Naive thymus-derived CD4-positive, alpha-beta T cell (primary cell): ENCODE data around the gene GUK1. TPM values are rescaled to one million over a fixed set of nuclear protein-coding genes. Genes with fewer than 3 reads are reported as not detected.

Experiments used
- ATAC-seq: fragments of 150-1000 bp; cut with Tn5 transposase; 2 replicates; pipeline ENCODE4 v1.10.0; 2021; ENCODE audit warnings: mild to moderate bottlenecking, moderate library complexity
- CTCF ChIA-PET: fragments of 350-600 bp; sonication (Branson Sonifier 250); formaldehyde crosslinking; loops from one replicate; lab custom pipeline; 2021; ENCODE audit warnings: antibody characterized with exemption; lab: Charles Lee
- POLR2A ChIA-PET: fragments of 350-600 bp; sonication (Branson Sonifier 250); formaldehyde crosslinking; loops from one replicate; lab custom pipeline; 2021; ENCODE audit warnings: antibody characterized with exemption, inconsistent platforms; lab: Charles Lee
- DNase-seq, 9 donors: peaks; one replicate each; pipeline versions ENCODE4 v3.0.0 to v3.0.0-alpha.2; 2020 to 2022; ENCODE audit warnings: mixed read lengths in 1 of 9
- H3K27ac ChIP-seq: one replicate; pipeline ENCODE4 v1.7.0; 2013; ENCODE audit warnings: mild to moderate bottlenecking, low read depth, low read length, moderate library complexity
- H3K27me3 ChIP-seq, 2 donors: one replicate each; pipeline ENCODE4 v1.7.0; 2013; ENCODE audit warnings: low read length in 2 of 2, mild to moderate bottlenecking in 2 of 2, moderate library complexity in 2 of 2; ENCODE audit not compliant: control insufficient read depth in 2 of 2, insufficient read depth in 2 of 2
- H3K36me3 ChIP-seq, 3 experiments: 1 replicate in 2 of 3; 2 replicates in 1 of 3; pipeline ENCODE4 v1.7.0; 2013; ENCODE audit warnings: low read length in 3 of 3, mild to moderate bottlenecking in 3 of 3, moderate library complexity in 1 of 3; ENCODE audit not compliant: insufficient read depth in 3 of 3, control insufficient read depth in 2 of 3
- H3K4me1 ChIP-seq, 2 donors: one replicate each; pipeline ENCODE4 v1.7.0; 2013; ENCODE audit warnings: low read length in 2 of 2, mild to moderate bottlenecking in 2 of 2, moderate library complexity in 1 of 2; ENCODE audit not compliant: control insufficient read depth in 2 of 2, insufficient read depth in 2 of 2
- H3K4me3 ChIP-seq: 2 replicates; pipeline ENCODE4 v1.7.0; 2013; ENCODE audit warnings: mild to moderate bottlenecking, low read length
- H3K9me3 ChIP-seq, 3 experiments: 1 replicate in 2 of 3; 2 replicates in 1 of 3; pipeline ENCODE4 v1.7.0; 2013; ENCODE audit warnings: low read length in 3 of 3; ENCODE audit not compliant: control insufficient read depth in 2 of 3
- H3K27ac Mint-ChIP-seq, 9 donors: one replicate each; pipeline ENCODE4 v1.8.0; 2020 to 2022; ENCODE audit warnings: mixed read lengths in 9 of 9, mild to moderate bottlenecking in 8 of 9, moderate library complexity in 5 of 9, inconsistent platforms in 2 of 9
- H3K27me3 Mint-ChIP-seq, 5 donors: one replicate each; pipeline ENCODE4 v1.8.0; 2021 to 2022; ENCODE audit warnings: mixed read lengths in 5 of 5, mild to moderate bottlenecking in 1 of 5
- H3K36me3 Mint-ChIP-seq, 5 donors: one replicate each; pipeline ENCODE4 v1.8.0; 2020 to 2022; ENCODE audit warnings: mixed read lengths in 5 of 5, mild to moderate bottlenecking in 3 of 5, inconsistent platforms in 1 of 5
- H3K4me1 Mint-ChIP-seq, 7 donors: one replicate each; pipeline ENCODE4 v1.8.0; 2020 to 2022; ENCODE audit warnings: mixed read lengths in 7 of 7, mild to moderate bottlenecking in 3 of 7, inconsistent platforms in 1 of 7
- H3K4me3 Mint-ChIP-seq, 10 donors: one replicate each; pipeline ENCODE4 v1.8.0; 2020 to 2022; ENCODE audit warnings: mild to moderate bottlenecking in 10 of 10, mixed read lengths in 10 of 10, moderate library complexity in 6 of 10, inconsistent platforms in 2 of 10
- H3K9me3 Mint-ChIP-seq, 11 donors: one replicate each; pipeline ENCODE4 v1.8.0; 2020 to 2022; ENCODE audit warnings: mixed read lengths in 11 of 11, mild to moderate bottlenecking in 4 of 11, inconsistent platforms in 1 of 11, moderate library complexity in 1 of 11
- intact Hi-C, 2 donors: fragments of 100-400 bp; cut with micrococcal nuclease; formaldehyde crosslinking; loops; one replicate each; pipeline ENCODE4 v1.15.1; 2023
- polyA plus RNA-seq, 2 donors: library from polyadenylated mRNA; unstranded; fragments of 300-500 nt; fragmentation: Illumina TruSeq; gene quantifications; one replicate each; pipeline ENCODE4 v1.2.3, GENCODE V29; 2021
- total RNA-seq, 6 experiments: library from RNA in 5 of 6; stranded (reverse) in 5 of 6; gene quantifications; 1 replicate in 5 of 6; 2 replicates in 1 of 6; pipeline ENCODE4 v1.2.3 and lab custom pipeline; 2021 to 2026

Gene GUK1
- total and polyA plus RNA-seq, 7 experiments from 2014 or later: 145 to 315 (median 279) TPM

DNA sequence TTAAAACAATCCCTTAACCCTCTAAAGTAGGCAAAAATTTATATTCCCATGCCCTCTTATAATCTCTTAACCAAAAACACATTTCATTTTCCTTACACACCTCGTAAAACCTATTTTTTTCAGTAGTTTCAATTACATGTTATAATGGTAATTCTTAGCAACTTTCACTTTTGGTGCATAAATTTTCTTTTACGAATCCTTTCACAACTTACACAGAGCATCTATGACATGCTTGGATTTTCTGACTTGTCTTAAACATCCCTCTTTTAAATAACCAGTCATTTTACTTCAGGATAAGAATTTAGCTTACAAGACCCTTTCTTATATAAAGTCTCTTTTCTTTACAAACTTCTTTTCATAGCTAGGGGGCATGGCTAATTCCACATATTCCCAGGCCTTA, 22.0 kb upstream of the GUK1 start:
- peaks cover 0 to 7% (median 0%) of the 10 kb centered on the region in 7 donors for H3K4me1 Mint-ChIP-seq
- no peak for DNase-seq
- H3K4me3 ChIP-seq: no peak overlapping the region
- H3K36me3 Mint-ChIP-seq: peaks cover 0 to 6% (median 0%) of the 10 kb centered on the region in 5 donors
- no peak overlapping the region for H3K27ac Mint-ChIP-seq
- H3K36me3 ChIP-seq: no peaks in the 10 kb centered on the region
- H3K27me3 Mint-ChIP-seq: peaks cover 0 to 6% (median 0%) of the 10 kb centered on the region in 5 donors
- no peak overlapping the region for H3K4me3 Mint-ChIP-seq
- H3K27me3 ChIP-seq: no peaks in the 10 kb centered on the region
- ATAC-seq: no peak
- intact Hi-C loops: no loop called here
- peaks cover 0 to 6% (median 0%) of the 10 kb centered on the region in 11 donors for H3K9me3 Mint-ChIP-seq
- H3K9me3 ChIP-seq: no peaks in the 10 kb centered on the region
- CTCF ChIA-PET: no interaction called here
- no peak overlapping the region for H3K27ac ChIP-seq
- POLR2A ChIA-PET: interaction anchor here (1.3 kb wide), 1 partner anchor 8 kb away, joined by 3 read pairs; no protein-coding TSS in a partner anchor
- H3K4me1 ChIP-seq: no peaks in the 10 kb centered on the region

DNA sequence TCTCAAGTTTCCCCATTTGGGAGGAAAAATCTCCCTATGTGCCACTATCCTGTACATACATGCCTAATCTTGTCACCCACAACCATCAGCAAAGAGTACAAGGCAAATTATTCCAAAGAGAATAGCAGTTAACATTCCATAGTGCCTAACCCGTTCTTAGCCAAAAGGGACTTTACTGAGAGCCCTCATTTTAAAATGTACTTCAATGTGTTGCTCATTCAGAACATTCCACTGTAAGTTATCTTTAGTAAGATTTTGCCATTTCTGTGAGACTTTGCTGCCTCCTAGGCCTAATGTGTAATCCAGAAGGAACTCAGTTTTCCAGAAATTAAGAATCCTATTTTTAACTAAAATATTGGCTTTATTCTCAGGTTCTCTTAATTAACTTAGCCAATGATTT, 19.7 kb upstream of the GUK1 start:
- Mint-ChIP-seq H3K4me1 (peaks cover 0 to 8% (median 0%) of the 10 kb centered on the region in 7 donors), H3K27me3 (peaks cover 0 to 12% (median 0%) of the 10 kb centered on the region in 5 donors), H3K27ac (no peak overlapping the region), H3K36me3 (peaks cover 0 to 6% (median 0%) of the 10 kb centered on the region in 5 donors), H3K9me3 (peaks cover 0 to 6% (median 0%) of the 10 kb centered on the region in 11 donors), H3K4me3 (no peak overlapping the region)
- Histone ChIP-seq H3K4me3 (no peak overlapping the region), H3K4me1 (no peaks in the 10 kb centered on the region), H3K9me3 (no peaks in the 10 kb centered on the region), H3K36me3 (no peaks in the 10 kb centered on the region), H3K27ac (no peak overlapping the region), H3K27me3 (no peaks in the 10 kb centered on the region)
- POLR2A ChIA-PET: no interaction called here
- CTCF ChIA-PET: no interaction called here
- intact Hi-C loops: no loop called here
- DNase-seq (no peak), ATAC-seq (no peak)

GRCh38 chr1:228120857-228121489, 19.1 kb upstream of the GUK1 start:
- ChIA-PET CTCF (interaction anchor here (0.6 kb wide), 1 partner anchor 66 kb away, joined by 3 read pairs; no protein-coding TSS in a partner anchor), POLR2A (interaction anchor here (0.6 kb wide), 1 partner anchor 358 kb away, joined by 3 read pairs; no protein-coding TSS in a partner anchor)
- ATAC-seq: peak; percentile 48
- intact Hi-C loops: no loop called here
- peak in 1 of 9 donors; percentile 14 for DNase-seq
- peaks cover 0 to 9% (median 0%) of the 10 kb centered on the region in 7 donors for H3K4me1 Mint-ChIP-seq
- H3K27ac Mint-ChIP-seq: peak overlapping the region in 1 of 9 donors; percentile 16
- peaks cover 0 to 6% (median 0%) of the 10 kb centered on the region in 5 donors for H3K36me3 Mint-ChIP-seq
- Histone ChIP-seq H3K4me1 (no peaks in the 10 kb centered on the region), H3K36me3 (no peaks in the 10 kb centered on the region), H3K9me3 (no peaks in the 10 kb centered on the region), H3K4me3 (no peak overlapping the region), H3K27me3 (no peaks in the 10 kb centered on the region), H3K27ac (no peak overlapping the region)
- peaks cover 0 to 12% (median 0%) of the 10 kb centered on the region in 5 donors for H3K27me3 Mint-ChIP-seq
- peaks cover 0 to 6% (median 0%) of the 10 kb centered on the region in 11 donors for H3K9me3 Mint-ChIP-seq
- H3K4me3 Mint-ChIP-seq: peak overlapping the region in 2 of 10 donors; percentile 23 to 46

DNA sequence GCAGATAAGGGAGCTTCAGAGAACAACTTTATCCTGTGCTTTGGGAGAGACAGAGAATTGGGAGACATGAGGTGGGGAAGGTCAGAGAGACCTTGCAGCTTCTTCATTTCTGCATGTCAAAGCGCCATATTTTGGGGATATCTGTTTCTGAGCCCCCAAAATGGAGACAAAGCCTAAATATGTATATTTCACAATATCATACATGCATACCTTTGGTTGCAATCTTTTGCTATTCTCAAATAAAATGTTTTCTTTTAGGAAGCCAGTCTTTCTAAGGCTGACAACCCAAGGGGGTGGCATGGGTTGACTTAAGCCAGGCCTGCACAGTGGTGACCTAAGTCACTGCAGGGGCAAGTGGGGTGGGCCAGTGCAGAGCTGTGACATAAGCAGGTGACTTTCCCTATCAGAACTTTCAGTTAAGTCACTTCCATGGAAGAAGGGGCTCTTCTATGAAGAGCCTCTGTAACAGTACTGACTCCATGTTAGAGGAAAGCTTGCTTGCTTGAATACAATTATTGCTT, 17.1 kb upstream of the GUK1 start:
- no peaks in the 10 kb centered on the region for H3K4me1 ChIP-seq
- peaks cover 0 to 9% (median 0%) of the 10 kb centered on the region in 7 donors for H3K4me1 Mint-ChIP-seq
- no peak overlapping the region for H3K4me3 Mint-ChIP-seq
- no peaks in the 10 kb centered on the region for H3K36me3 ChIP-seq
- no peaks in the 10 kb centered on the region for H3K27me3 ChIP-seq
- peaks cover 0 to 3% (median 0%) of the 10 kb centered on the region in 11 donors for H3K9me3 Mint-ChIP-seq
- H3K36me3 Mint-ChIP-seq: peaks cover 0 to 3% (median 0%) of the 10 kb centered on the region in 5 donors
- no peak overlapping the region for H3K27ac ChIP-seq
- H3K4me3 ChIP-seq: no peak overlapping the region
- H3K27ac Mint-ChIP-seq: no peak overlapping the region
- ATAC-seq (no peak), DNase-seq (peak in 1 of 9 donors; percentile 4)
- POLR2A ChIA-PET: no interaction called here
- H3K27me3 Mint-ChIP-seq: peaks cover 0 to 22% (median 2%) of the 10 kb centered on the region in 5 donors
- CTCF ChIA-PET: interaction anchor here (1.5 kb wide), 1 partner anchor 8 kb away, joined by 6 read pairs; no protein-coding TSS in a partner anchor
- intact Hi-C loops: no loop called here
- H3K9me3 ChIP-seq: no peaks in the 10 kb centered on the region

DNA sequence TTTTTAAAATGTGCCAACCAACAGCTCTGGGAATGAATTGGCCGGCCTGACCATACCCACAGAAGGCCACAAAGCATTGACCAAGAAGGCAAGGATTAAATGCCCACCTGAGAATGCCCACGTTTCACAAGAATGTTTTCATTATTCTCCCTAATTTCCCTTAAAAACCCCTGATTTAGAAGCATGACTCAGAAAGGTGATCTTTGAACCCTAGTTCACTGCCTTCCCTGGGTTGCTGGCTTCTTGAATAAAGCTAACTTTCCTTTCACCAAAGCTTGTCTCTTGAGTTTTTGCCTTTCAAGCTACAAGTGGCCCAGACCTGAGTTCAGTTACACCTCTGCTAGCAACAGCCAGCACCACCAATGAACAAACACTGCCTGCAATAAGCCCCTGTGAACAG, 16.6 kb upstream of the GUK1 start:
- intact Hi-C loops: no loop called here
- POLR2A ChIA-PET: no interaction called here
- ATAC-seq: no peak

GRCh38 chr1:228125185-228125584, 14.9 kb upstream of the GUK1 start:
- peak in 1 of 9 donors; percentile 1 for DNase-seq
- H3K27ac ChIP-seq: no peak overlapping the region
- ATAC-seq: no peak
- Mint-ChIP-seq H3K36me3 (no peaks in the 10 kb centered on the region), H3K27ac (no peak overlapping the region), H3K27me3 (peaks cover 0 to 25% (median 6%) of the 10 kb centered on the region in 5 donors), H3K9me3 (no peaks in the 10 kb centered on the region), H3K4me3 (no peak overlapping the region), H3K4me1 (peaks cover 0 to 9% (median 0%) of the 10 kb centered on the region in 7 donors)
- H3K27me3 ChIP-seq: no peaks in the 10 kb centered on the region
- H3K36me3 ChIP-seq: no peaks in the 10 kb centered on the region
- CTCF ChIA-PET: no interaction called here
- intact Hi-C loops: no loop called here
- H3K9me3 ChIP-seq: no peaks in the 10 kb centered on the region
- no peak overlapping the region for H3K4me3 ChIP-seq
- H3K4me1 ChIP-seq: no peaks in the 10 kb centered on the region
- POLR2A ChIA-PET: no interaction called here

More for the DNA sequence above, 16.6 kb upstream of the GUK1 start:
- Mint-ChIP-seq H3K4me1 (peaks cover 0 to 9% (median 0%) of the 10 kb centered on the region in 7 donors), H3K4me3 (no peak overlapping the region), H3K36me3 (no peaks in the 10 kb centered on the region), H3K9me3 (peaks cover 0 to 1% (median 0%) of the 10 kb centered on the region in 11 donors), H3K27ac (no peak overlapping the region), H3K27me3 (peaks cover 0 to 25% (median 6%) of the 10 kb centered on the region in 5 donors)
- H3K9me3 ChIP-seq: no peaks in the 10 kb centered on the region
- no peaks in the 10 kb centered on the region for H3K36me3 ChIP-seq
- CTCF ChIA-PET: no interaction called here
- no peaks in the 10 kb centered on the region for H3K27me3 ChIP-seq
- DNase-seq: no peak
- H3K4me3 ChIP-seq: no peak overlapping the region
- H3K27ac ChIP-seq: no peak overlapping the region
- no peaks in the 10 kb centered on the region for H3K4me1 ChIP-seq
